GM18861 (cell line): ENCODE data around the gene SCTR.
A peak's percentile ranks its signal among the peaks of the same experiment; 100 is the strongest.

ENCODE experiments used
- ATAC-seq: cut with Tn5 transposase; IDR thresholded peaks from one replicate; pipeline ENCODE4 v1.9.1; 2021; ENCODE audit not compliant: unreplicated experiment

SCTR gene

GRCh38 chr2:119431976-119432850 lies 92.1 kb downstream of the SCTR start:
- ATAC-seq: no peak

GRCh38 chr2:119431155-119431975 lies 92.9 kb downstream of the SCTR start, which contains the start of gene TMEM37:
TSS of gene TMEM37 (plus strand) at chr2:119431854. CDS start at chr2:119431904, 50 bp downstream.
- peak; percentile 68 for ATAC-seq

- no peak for ATAC-seq
Measured at GRCh38 chr2:119430023-119430498, 94.2 kb downstream of the SCTR start.

- peak; percentile 38 for ATAC-seq
Measured at GRCh38 chr2:119429225-119429981, 94.9 kb downstream of the SCTR start.

- no peak for ATAC-seq
Measured at GRCh38 chr2:119428488-119429224, 95.6 kb downstream of the SCTR start.

- no peak for ATAC-seq
Measured at GRCh38 chr2:119427756-119428155, 96.5 kb downstream of the SCTR start.

GRCh38 chr2:119426801-119427395 lies 97.4 kb downstream of the SCTR start:
- ATAC-seq: no peak

- ATAC-seq: no peak
Measured at GRCh38 chr2:119426396-119426675, 97.9 kb downstream of the SCTR start.

- ATAC-seq: no peak
Measured at GRCh38 chr2:119425620-119426395, 98.5 kb downstream of the SCTR start.

GRCh38 chr2:119425119-119425405 lies 99.2 kb downstream of the SCTR start:
- no peak for ATAC-seq

GRCh38 chr2:119424284-119425118 lies 99.8 kb downstream of the SCTR start:
- ATAC-seq: no peak

- ATAC-seq: no peak
Measured at GRCh38 chr2:119423811-119424210, 100.5 kb downstream of the SCTR start.

GRCh38 chr2:119423108-119423444 lies 101.2 kb downstream of the SCTR start:
- ATAC-seq: no peak

- no peak for ATAC-seq
Measured at GRCh38 chr2:119422360-119423107, 101.7 kb downstream of the SCTR start.

- ATAC-seq: no peak
Measured at GRCh38 chr2:119421741-119422140, 102.5 kb downstream of the SCTR start.

- no peak for ATAC-seq
Measured at GRCh38 chr2:119421304-119421703, 103.0 kb downstream of the SCTR start.

GRCh38 chr2:119419803-119420508 lies 104.3 kb downstream of the SCTR start:
- no peak for ATAC-seq

- ATAC-seq: no peak
Measured at GRCh38 chr2:119419065-119419464, 105.2 kb downstream of the SCTR start.
